Hematopoietic multipotent progenitor cell treated with erythropoietin and hydrocortisone succinate and interleukin-3 and kit ligand, for 6 days (in vitro differentiated cells): ENCODE data around the gene ZNF778.

ENCODE experiments used
- DNase-seq: peaks from one replicate; pipeline ENCODE4 v3.0.0-alpha.2; 2015

The ZNF778 gene

DNA sequence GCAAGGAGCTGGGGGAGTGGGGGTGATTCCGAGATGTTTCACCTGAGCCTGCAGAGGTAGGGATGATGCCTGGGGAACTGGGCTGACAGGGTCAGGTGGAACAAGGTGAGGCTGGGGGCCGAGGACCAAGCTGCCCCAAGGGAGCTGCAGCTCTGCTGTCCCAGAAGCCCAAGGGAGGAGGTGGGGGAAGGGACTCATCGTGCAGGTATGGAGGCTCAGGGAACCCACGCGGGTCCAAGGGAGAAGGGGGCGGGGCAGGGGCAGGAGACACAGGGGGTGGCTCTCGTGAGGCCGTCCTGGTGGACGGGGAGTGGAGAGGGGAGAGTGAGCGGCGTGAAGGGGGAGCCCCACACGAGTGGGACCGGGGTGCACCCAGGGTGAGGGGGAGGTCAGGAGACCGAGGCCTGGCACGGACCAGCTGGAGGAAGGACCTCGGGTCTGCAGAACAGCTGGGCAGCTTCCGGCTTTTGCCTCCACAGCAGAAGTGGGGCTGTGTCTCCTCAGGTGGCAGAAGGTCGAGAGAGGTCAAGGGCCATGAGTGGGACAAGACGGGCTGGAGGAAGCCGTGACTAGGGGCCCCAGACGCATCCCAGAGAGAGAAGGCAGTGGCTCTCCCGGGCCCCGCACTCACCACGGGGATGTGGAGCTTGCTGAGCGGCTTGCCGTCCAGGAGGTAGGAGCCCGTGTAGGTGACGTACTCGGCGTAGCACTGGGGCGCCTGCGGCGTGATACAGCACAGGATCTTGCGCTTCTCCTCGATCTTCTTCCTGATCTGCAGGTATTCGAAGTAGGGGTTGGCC, 61.1 kb downstream of the ZNF778 start:
- no peak for DNase-seq

DNA sequence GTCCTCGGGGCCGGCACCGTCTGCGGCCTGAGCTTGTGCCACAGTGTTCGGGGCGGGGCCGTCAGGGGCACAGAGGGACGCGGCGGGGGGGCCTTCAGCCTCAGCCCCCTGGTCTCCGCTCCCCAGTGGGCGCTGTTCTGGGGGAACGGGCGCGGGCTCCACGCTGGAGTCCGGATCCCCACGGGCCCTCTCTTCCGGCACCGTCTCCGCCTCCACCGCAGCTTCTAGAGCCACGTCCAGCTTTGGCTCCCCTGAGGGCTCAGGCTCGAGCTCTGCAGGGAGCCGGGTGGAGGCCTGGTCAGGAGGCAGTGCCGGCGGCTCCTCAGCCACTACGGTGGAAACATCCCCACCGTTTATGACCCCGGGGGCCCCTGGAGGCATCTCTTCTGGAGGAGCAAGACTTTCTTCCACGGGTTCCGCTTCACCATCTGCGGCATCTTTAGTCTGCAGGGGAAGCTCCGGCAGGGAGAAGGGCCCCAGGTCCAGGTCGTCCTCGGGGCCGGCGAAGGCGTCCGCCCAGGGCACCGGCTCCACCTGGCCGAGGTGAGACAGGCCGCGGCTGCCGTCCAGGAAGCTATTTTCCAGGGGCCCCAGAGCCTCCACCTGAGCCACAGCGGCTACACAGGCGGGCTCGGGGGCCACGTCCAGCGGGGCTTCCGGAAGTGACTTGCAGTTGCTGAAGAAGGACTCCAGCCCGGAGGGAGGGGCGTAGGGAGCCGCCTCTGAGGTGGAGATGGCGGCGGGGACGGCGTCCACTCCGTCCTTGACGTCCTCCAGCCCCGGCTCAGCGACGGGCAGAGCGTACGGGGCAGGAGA, 62.4 kb downstream of the ZNF778 start:
- DNase-seq = no peak

DNA sequence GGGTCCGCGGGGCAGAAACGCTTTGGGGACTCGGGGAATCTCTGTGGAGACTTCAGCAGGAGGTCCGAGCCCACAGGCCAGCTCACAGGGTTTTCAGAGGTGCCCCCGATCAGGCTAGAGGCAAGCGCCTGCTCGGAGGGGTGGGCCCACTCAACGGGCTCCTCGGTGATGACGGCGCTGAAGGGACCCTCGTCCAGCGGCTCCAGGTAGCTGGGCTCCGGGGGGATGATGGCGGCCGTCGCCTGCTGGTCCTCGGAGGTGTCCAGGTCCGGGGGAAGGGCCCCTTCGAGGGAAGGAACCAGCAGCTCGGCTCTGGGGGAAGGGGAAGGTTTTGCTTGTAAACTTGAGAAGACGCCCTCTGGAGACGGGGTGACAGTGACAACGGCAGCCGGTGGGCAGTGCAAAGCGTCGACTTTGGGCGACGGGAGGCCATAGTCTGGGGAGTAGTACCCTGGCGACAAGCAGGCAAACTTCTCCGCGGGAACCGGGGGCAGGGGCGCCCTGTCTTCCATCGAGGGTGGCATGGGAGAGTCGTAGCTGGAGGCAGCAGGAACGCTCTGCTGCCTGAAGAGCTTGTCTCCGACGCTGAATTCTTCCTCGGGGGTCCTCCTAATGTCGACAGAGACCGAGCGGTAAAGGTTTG, 63.2 kb downstream of the ZNF778 start:
- no peak for DNase-seq

DNA sequence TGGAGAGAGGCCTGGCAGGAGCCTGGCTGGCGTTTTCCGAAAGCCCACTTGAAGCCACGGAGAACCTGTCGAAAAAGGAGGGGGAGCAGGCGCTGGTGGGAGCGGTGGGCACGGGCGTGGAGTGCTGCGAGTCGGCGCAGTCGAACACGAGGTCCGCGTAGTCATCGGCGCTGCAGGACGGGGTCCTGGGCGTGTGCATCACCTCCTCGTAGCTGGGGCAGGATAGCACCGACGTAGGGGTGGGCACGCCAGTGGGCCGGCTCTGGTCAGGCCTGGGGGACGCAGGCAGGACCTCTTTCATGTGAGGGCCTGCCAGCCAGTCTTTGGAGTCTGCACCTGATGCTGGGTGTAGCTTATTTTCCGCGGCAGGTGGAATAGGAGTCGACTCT, 63.7 kb downstream of the ZNF778 start:
- no peak for DNase-seq

DNA sequence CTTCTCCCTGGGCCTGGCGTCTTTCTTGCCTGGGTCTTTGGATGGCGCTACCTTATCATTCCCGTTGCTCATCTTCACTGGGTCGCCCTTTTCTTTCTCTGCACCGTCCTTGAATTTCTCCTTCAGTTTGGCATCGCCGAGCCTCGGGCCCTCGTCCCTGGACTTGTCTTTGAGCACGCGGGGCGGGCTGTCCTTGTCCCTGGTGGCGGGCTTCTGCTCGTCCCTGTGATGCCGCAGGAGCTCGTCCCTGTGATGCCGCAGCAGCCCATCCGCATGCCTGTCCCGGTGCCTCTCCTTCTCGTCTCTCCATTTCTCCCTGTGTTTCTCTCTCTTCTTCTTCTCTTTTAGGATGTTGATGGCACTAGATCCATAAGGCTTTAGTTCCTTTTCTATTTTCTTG, 64.3 kb downstream of the ZNF778 start:
- no peak for DNase-seq

DNA sequence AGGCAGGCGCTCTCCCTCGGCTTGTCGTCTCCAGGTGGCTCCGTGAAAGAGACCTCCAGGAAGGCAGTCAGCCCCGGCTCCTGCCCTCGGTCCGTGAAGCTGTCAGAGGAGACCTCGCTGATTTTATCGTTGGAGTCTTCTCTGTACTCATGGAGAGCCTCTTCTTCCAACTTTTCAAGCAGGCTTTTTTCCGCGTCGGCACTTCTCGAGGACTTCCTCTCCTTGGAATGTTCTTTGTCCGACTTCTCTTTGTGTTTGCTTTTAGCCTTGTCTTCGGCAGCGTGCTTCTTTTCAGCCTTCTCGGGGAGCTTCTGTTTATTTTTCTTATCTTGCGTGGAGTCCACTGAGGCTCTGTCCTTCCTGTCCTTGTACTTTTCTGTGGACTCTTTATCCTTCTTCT, 65.0 kb downstream of the ZNF778 start:
- no peak for DNase-seq

DNA sequence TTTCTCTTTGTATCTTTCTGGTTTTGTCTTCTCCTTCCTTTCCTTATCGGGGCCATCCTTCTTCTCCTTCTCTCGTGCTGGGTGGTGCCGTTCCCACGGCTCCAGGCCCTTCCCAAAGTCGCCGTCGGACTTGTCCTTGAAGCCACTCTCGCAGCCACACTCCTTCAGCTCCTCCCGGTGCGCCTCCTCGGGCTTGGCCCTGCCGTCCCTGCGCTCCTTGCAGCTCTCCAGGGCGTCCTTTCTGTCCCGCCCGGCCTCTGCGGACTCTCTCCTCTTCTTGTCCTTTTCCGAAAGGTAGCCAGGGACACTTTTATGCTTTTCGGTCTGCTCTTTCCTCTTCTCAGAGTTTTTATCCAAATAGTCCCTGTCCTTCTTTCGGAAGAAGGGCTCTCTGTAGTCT, 65.9 kb downstream of the ZNF778 start:
- no peak for DNase-seq

DNA sequence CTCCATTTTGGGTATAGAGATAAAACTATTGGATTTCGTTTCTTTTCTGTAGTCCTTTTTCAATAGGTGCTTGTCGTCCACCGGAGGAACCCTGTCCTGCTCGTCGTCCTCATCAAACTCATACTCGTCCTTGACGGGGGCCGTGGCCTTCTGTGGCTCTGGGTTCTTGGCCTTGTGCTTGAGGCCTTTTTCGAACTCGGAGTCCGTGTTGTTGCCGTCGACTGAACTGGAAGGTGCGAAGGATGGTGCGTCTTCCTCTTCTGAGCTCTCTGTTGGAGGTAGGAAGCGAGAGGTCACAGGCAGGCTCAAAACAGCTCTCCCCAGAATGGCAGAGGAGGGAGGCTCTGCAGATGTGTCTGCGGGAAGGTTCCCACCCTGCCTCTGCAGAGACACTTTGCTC, 67.9 kb downstream of the ZNF778 start:
- DNase-seq = no peak

DNA sequence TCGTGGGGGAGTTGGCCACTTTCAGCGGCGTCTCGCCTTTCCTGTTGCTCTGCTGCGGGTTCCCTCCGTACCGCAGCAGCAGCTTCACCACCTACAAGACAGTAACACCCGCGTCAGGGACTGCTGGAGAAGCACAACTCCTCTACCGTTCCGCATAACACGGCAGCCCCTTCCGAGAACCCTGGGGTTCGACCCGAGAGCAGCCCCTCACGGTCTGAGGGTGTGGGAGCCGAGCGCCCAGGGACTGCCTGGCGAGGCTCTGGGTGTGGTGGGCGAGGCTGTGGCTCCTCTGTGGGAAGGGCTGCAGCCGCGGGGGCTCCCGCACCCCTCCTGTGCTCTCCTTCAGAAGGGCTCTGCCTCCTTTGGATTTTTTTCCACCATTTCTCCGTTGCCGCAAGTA, 68.6 kb downstream of the ZNF778 start:
- DNase-seq = no peak
